GM12892 (cell line): ENCODE measurements around the gene PKDCC.

Experiments used
- POLR2A ChIP-seq: IDR thresholded peaks from 2 replicates; pipeline ENCODE4 v1.6.1; 2011; ENCODE audit warnings: low read depth, low read length, control low read depth
- POLR2AphosphoS5 ChIP-seq: IDR thresholded peaks from 2 replicates; pipeline ENCODE4 v1.6.1; 2011; ENCODE audit warnings: low read depth, low read length, control low read depth

DNA sequence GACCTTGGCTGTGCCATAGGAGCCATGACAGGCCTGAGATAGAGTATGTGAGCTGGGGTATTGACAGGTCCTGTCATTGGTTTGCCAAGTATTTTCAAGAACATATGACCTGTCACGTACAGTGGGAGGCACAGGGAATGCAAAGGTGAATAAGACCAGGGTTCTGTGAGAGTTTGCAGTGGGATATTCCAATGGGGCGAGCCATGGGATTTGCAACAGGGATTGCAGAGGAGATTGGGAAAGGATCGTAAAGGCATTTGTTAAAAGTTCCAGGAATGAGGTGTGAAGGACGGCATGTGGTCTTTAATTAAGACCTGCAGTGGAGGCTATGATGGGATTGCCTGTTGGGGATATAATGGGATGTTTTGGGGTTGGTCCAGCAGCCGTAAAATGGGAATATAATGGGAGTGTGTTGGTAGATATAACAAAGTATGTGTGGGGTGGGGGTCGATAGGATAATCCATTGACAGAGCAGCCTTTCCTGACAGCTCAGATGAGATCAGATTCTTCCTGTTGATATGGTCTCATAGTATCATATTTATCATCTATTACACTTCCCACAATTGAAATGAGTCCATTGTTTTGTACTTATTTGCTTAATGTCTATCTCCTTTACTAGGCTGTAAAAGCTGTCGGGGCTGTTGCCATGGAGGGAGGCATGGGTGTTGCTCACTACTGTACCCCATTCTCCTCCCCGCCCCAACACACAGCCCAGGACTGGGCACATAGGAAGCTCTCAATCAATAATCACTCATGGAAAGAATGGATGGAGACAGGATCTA lies 38.1 kb downstream of the PKDCC start:
- TF ChIP-seq POLR2AphosphoS5 (no peak), POLR2A (no peak)
